ENCODE measurements around the gene ADAT2.

The ADAT2 gene

DNA sequence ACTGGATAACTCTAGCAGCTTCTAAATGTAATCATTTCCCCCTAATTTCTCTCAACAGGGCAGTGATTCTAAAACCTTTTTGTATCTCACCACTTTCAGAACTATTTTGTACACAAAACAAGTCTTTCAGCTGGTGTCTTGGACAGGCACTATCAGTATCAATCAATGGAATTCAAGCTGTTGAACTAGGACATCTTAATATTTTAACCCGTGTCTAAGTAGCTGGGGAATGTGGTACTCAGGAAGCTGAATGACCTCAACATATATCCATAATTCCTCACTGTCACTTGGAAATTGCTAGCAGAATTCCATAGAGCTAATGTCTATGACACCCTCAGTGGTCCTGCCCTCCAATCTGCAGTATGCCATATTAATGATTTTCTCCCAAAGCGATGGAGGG lies 24.5 kb downstream of the ADAT2 start:
- no peak for TF ChIP-seq CTCF (IDR thresholded peaks at IDR 0.05; ENCODE audit: borderline replicate concordance, control extremely low read depth, extremely low read depth, insufficient read depth, missing control alignments)
- no peak for DNase-seq (ENCODE audit: low spot score)
- in situ Hi-C loops (cut with MboI; ENCODE audit: low sequenced_read_pairs, unreplicated experiment), result loop anchor here (10.0 kb wide), 1 partner anchor 731 kb away; no protein-coding TSS in a partner anchor

- DNase-seq (ENCODE audit: low spot score), result no peak
- in situ Hi-C loops (cut with MboI; ENCODE audit: low sequenced_read_pairs, unreplicated experiment), result no loop called here
- no peak for TF ChIP-seq CTCF (IDR thresholded peaks at IDR 0.05; ENCODE audit: borderline replicate concordance, control extremely low read depth, extremely low read depth, insufficient read depth, missing control alignments)
Measured at GRCh38 chr6:143419526-143419925, 31.0 kb downstream of the ADAT2 start.

- TF ChIP-seq CTCF (IDR thresholded peaks at IDR 0.05; ENCODE audit: borderline replicate concordance, control extremely low read depth, extremely low read depth, insufficient read depth, missing control alignments), result no peak
- in situ Hi-C loops (cut with MboI; ENCODE audit: low sequenced_read_pairs, unreplicated experiment), result no loop called here
- no peak for DNase-seq (ENCODE audit: low spot score)
Measured at GRCh38 chr6:143414769-143415168, 35.7 kb downstream of the ADAT2 start.

DNA sequence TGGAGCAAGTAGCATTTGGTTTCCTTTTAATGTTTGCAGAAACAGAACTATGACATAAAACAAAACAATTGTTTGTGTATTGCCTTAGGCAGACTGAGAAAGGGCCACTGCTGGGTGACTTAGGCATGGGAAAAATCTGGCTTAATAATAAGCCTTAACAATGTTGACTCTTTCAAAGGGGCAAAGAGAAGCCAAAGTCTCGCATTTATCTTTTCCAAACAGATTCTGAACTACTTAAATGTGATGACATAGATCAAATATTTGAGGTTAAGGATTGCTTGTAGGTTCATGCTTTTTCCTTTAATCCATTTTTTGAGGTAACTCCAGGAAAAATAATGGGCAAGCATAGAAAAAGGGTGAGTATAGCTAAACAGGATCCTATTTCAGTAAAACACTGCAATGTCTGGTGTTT lies 39.6 kb downstream of the ADAT2 start:
- no peak for TF ChIP-seq CTCF (IDR thresholded peaks at IDR 0.05; ENCODE audit: borderline replicate concordance, control extremely low read depth, extremely low read depth, insufficient read depth, missing control alignments)
- in situ Hi-C loops (cut with MboI; ENCODE audit: low sequenced_read_pairs, unreplicated experiment), result no loop called here
- DNase-seq (ENCODE audit: low spot score), result no peak

DNA sequence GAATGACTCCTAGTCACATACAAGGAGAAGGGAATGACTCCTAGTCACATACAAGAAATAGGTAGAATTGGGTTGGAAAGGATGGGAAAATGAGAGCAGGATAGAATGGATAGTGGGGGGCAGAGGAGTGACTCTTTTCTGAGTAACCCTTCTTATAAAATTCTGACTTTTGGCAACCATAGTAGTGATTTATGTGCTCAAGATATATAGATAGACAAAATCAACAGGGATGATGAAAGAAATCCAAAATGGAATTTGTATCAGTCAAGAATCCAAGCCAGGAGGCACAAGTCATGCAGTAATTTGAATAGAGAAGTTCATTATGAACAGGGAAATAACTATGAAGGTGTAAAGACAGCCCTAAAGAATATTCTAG lies 41.7 kb downstream of the ADAT2 start:
- in situ Hi-C loops (cut with MboI; ENCODE audit: low sequenced_read_pairs, unreplicated experiment), result no loop called here
- no peak for TF ChIP-seq CTCF (IDR thresholded peaks at IDR 0.05; ENCODE audit: borderline replicate concordance, control extremely low read depth, extremely low read depth, insufficient read depth, missing control alignments)
- no peak for DNase-seq (ENCODE audit: low spot score)

DNA sequence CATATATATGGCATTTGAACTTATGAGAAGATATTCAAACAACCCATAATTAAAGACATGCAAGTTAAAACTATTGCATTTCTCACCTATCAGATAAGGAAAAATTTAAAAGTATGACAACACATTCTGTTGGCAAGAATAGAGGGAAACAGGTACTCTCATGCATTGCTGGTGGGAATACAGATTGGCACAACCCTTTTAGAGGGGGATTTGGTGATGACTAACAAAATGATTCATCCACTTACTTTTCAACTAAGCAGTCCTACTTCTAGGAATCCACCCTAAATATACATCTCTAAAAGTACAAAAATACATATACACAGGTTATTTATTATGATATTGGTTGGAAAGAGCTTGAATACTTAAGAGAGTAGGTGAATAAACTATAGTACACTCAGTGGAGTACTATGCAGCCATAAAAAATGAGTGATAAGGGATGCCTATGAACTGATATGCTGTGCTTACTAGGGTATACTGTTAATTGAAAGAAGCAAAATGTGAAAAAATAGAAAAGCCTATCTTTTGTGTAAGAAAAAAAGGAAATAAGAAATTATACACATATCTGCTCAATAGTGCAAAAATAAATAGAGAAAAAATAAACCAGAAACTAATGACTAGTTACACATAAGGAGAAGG lies 42.2 kb downstream of the ADAT2 start:
- in situ Hi-C loops (cut with MboI; ENCODE audit: low sequenced_read_pairs, unreplicated experiment), result no loop called here
- no peak for TF ChIP-seq CTCF (IDR thresholded peaks at IDR 0.05; ENCODE audit: borderline replicate concordance, control extremely low read depth, extremely low read depth, insufficient read depth, missing control alignments)
- no peak for DNase-seq (ENCODE audit: low spot score)

Measured in GM13976 (cell line).